HepG2 (cell line): ENCODE data around the gene ENPP7.

Experiments used
- CTCF ChIP-seq: sonication (generic); formaldehyde crosslinking; IDR thresholded peaks from 2 replicates; pipeline ENCODE4 v1.5.0; 2020; ENCODE audit warnings: mild to moderate bottlenecking, missing genetic modification reagents, moderate library complexity
- GTF2F1 ChIP-seq: fragments of 150-350 bp; IDR thresholded peaks from 2 replicates; pipeline ENCODE4 v1.6.1; 2014; ENCODE audit warnings: low read length
- HNF4A ChIP-seq: sonication (generic); formaldehyde crosslinking; IDR thresholded peaks from 2 replicates; pipeline ENCODE4 v1.4.0; 2020; ENCODE audit warnings: missing genetic modification reagents
- MAZ ChIP-seq, 2 experiments: sonication (generic) in 1 of 2; formaldehyde crosslinking in 1 of 2; IDR thresholded peaks; 2 replicates each; pipeline versions ENCODE4 v1.5.0 to v1.6.1; 2012 to 2020; ENCODE audit warnings: low read depth in 2 of 2, mild to moderate bottlenecking in 2 of 2, borderline replicate concordance in 1 of 2, improper control_type of control experiment in 1 of 2, low read length in 1 of 2, missing genetic modification reagents in 1 of 2, moderate library complexity in 1 of 2
- POLR2AphosphoS5 ChIP-seq: IDR thresholded peaks from 2 replicates; pipeline ENCODE4 v1.6.1; 2012; ENCODE audit warnings: low read depth, low read length
- RAD21 ChIP-seq: fragments of 450-650 bp; formaldehyde crosslinking; IDR thresholded peaks from 2 replicates; pipeline ENCODE4 v1.5.0; 2020; ENCODE audit warnings: mild to moderate bottlenecking
- TERF1 ChIP-seq: sonication (generic); formaldehyde crosslinking; IDR thresholded peaks from 2 replicates; pipeline ENCODE4 v1.8.0; 2022; ENCODE audit warnings: mild to moderate bottlenecking, missing genetic modification reagents, moderate library complexity
- ZBTB40 ChIP-seq, 2 experiments: fragments of 450-650 bp in 1 of 2; sonication (generic) in 1 of 2; formaldehyde crosslinking in 1 of 2; IDR thresholded peaks; 2 replicates each; pipeline versions ENCODE4 v1.6.1 to v1.8.0; 2016 to 2022; ENCODE audit warnings: antibody characterized with exemption in 1 of 2, mild to moderate bottlenecking in 1 of 2, missing genetic modification reagents in 1 of 2
- ZNF230 ChIP-seq: sonication (generic); formaldehyde crosslinking; IDR thresholded peaks from 2 replicates; pipeline ENCODE4 v1.4.0; 2020; ENCODE audit warnings: mild to moderate bottlenecking, missing genetic modification reagents
- ZNF296 ChIP-seq: sonication (generic); formaldehyde crosslinking; conservative IDR thresholded peaks from 2 replicates; pipeline ENCODE4 v1.5.0; 2020; ENCODE audit warnings: mild to moderate bottlenecking, missing genetic modification reagents
- ZNF776 ChIP-seq: sonication (generic); formaldehyde crosslinking; IDR thresholded peaks from 2 replicates; pipeline ENCODE4 v1.4.0; 2020; ENCODE audit warnings: mild to moderate bottlenecking, missing genetic modification reagents
- ZNF784 ChIP-seq: sonication (generic); formaldehyde crosslinking; IDR thresholded peaks from 2 replicates; pipeline ENCODE4 v1.5.1; 2020; ENCODE audit warnings: missing genetic modification reagents, mild to moderate bottlenecking, borderline replicate concordance

GRCh38 chr17:79784353-79785016 is 53.7 kb downstream of the ENPP7 start:
- TF ChIP-seq ZNF296 (CRISPR knock-in tag) (no peak), POLR2AphosphoS5 (no peak), TERF1 (CRISPR knock-in tag) (no peak), CTCF (CRISPR knock-in tag) (no peak), ZNF776 (CRISPR knock-in tag) (no peak), MAZ (IDR thresholded peaks at IDR 0.05; ENCODE audit: borderline replicate concordance, low read depth, low read length) (no peak), MAZ (CRISPR knock-in tag; IDR thresholded peaks at IDR 0.05; ENCODE audit: low read depth) (no peak), RAD21 (CRISPR knock-in tag) (no peak), ZBTB40 (IDR thresholded peaks at IDR 0.05) (no peak), ZBTB40 (CRISPR knock-in tag; IDR thresholded peaks at IDR 0.05) (no peak), GTF2F1 (no peak), ZNF784 (CRISPR knock-in tag) (no peak), ZNF230 (CRISPR knock-in tag) (no peak), HNF4A (CRISPR knock-in tag) (no peak)
